GM10248 (cell line): Measurements from ENCODE around the gene PRIMPOL.
"Not testable (repeated sequence)": the region's sequence is repeated elsewhere in the genome, so short reads cannot be mapped to it uniquely, and the experiment has no call there.

Source experiments
- CTCF ChIA-PET: fragments of 300-600 bp; sonication (Branson Sonifier 250); formaldehyde crosslinking; extraction: SDS; loops from one replicate; lab custom pipeline; 2021; ENCODE audit warnings: antibody characterized with exemption; lab: Yijun Ruan, JAX
- POLR2A ChIA-PET: fragments of 350-650 bp; sonication (Branson Sonifier 250); formaldehyde crosslinking; extraction: SDS; loops from one replicate; lab custom pipeline; 2020; ENCODE audit warnings: antibody characterized with exemption; lab: Yijun Ruan, JAX
- DNase-seq: peaks from one replicate; pipeline ENCODE4 v3.0.0; 2012; ENCODE audit errors: extremely low spot score
- TF ChIP-seq, protein P1 (sequence below): IDR thresholded peaks from 2 replicates; pipeline ENCODE4 v1.5.1; 2012; ENCODE audit warnings: mild to moderate bottlenecking, low read depth; ENCODE audit errors: extremely low read depth, missing control alignments, control extremely low read depth

Gene PRIMPOL

DNA sequence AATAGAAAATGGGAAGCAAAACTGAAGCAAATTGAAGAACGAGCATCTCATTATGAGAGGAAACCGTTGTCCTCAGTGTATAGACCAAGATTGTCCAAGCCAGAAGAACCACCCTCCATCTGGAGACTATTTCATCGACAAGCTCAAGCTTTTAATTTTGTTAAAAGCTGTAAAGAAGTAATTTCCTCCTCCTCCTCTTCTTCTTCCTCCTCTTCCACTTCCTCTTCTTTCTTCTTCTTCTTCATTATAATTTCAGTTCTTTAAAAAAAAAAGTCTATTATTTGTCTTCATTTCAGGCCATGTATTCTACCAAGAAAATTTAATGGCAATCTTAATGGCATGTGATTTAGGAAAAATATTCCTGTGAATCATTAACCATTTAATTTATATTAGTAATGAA lies 7.6 kb downstream of the PRIMPOL start:
- no peak for DNase-seq
- ChIA-PET POLR2A (no interaction called here), CTCF (interaction anchor here (1.1 to 1.9 kb wide), 2 partner anchors 12 to 32 kb away, joined by 3 to 5 read pairs; no protein-coding TSS in a partner anchor)
- TF ChIP-seq, protein P1, sequence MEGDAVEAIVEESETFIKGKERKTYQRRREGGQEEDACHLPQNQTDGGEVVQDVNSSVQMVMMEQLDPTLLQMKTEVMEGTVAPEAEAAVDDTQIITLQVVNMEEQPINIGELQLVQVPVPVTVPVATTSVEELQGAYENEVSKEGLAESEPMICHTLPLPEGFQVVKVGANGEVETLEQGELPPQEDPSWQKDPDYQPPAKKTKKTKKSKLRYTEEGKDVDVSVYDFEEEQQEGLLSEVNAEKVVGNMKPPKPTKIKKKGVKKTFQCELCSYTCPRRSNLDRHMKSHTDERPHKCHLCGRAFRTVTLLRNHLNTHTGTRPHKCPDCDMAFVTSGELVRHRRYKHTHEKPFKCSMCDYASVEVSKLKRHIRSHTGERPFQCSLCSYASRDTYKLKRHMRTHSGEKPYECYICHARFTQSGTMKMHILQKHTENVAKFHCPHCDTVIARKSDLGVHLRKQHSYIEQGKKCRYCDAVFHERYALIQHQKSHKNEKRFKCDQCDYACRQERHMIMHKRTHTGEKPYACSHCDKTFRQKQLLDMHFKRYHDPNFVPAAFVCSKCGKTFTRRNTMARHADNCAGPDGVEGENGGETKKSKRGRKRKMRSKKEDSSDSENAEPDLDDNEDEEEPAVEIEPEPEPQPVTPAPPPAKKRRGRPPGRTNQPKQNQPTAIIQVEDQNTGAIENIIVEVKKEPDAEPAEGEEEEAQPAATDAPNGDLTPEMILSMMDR = no peak

DNA sequence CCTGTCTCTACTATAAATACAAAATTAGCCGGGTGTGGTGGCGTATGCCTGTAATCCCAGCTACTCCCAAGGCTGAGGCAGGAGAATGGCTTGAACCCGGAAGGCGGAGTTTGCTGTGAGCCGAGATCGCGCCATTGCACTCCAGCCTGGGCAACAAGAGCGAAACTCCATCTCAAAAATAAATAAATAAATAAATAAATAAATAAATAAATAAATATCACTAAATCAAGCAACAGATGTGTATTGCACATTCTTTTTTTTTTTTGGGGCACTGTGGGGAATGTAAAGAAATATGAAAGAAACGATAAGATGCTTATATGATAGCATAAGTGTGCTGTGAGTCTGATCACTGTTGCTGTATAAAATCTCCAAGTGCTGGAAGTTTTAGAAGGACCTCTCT lies 8.3 kb downstream of the PRIMPOL start:
- POLR2A ChIA-PET, DNase-seq: not testable (repeated sequence)
- CTCF ChIA-PET = interaction anchor here (1.9 kb wide), 1 partner anchor 11 kb away, joined by 5 read pairs; no protein-coding TSS in a partner anchor

DNA sequence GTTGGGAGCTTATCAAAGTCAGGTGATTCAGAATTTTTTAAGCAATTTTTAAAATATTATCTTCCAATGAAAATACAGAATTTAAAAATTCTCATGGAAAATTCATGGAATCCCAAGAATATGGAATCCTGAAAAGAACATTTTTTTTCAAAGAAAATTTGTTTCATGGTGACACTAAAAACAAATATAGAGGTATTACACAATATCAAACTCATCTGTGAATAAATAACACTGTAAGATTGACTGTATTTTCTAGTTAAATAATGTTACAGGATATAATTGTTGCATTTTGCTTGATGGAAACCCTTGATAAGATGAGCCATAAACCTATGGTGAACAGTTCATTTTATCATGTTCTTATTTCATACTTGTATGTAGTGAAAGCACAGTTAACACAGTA lies 11.4 kb downstream of the PRIMPOL start:
- TF ChIP-seq, protein P1 = no peak
- ChIA-PET CTCF (interaction anchor here (1.1 to 1.4 kb wide), 3 partner anchors 11 to 25 kb away, joined by 3 read pairs; no protein-coding TSS in a partner anchor), POLR2A (no interaction called here)
- DNase-seq = no peak

GRCh38 chr4:184662236-184662635 lies 12.7 kb downstream of the PRIMPOL start:
- TF ChIP-seq, protein P1 = no peak
- DNase-seq = no peak
- ChIA-PET CTCF (interaction anchor here (0.8 to 1.4 kb wide), 8 partner anchors 8 to 398 kb away, joined by 3 to 6 read pairs (median 3); no protein-coding TSS in a partner anchor), POLR2A (interaction anchor here (0.5 kb wide), 1 partner anchor 13 kb away, joined by 3 read pairs; the partner anchor contains the start of gene PRIMPOL)

DNA sequence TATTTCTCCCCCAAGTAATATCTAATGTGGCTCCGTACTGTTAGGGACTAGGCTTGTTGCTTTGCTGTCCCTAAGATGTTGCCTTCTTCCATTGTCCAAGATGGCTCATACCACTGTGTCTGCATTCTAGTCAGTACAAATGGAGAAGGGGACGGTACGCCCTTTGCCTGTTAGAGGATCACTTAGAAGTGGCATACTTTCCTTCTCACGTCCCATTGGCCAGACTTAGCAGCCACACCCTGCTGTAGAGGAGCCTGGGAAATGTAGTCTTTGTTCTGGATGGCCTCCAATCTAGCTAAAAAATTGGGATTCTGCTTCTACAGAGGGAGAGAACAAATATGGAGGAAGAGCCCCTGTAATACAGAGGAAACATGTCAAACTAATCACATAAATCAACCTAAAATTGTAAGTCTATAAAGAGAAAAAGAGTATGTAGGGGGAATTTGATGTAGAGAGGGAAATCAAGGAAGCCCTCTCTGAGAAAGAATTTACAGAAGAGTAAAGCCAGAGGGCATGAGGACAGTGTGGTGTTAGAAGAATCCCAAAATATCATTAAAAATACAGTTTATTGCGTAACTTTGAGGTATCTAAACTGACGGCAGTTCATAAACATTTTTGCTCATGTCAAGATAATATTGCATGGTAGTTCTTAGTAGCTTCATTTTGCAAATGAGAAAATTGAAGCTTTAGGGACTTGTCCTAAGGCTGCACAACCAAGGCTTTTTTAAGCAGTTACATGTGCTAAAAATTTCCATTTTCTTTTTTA lies 15.1 kb downstream of the PRIMPOL start:
- no peak for DNase-seq
- ChIA-PET CTCF (interaction anchor here (1.0 to 1.3 kb wide), 3 partner anchors 11 to 51 kb away, joined by 3 to 4 read pairs (median 3); no protein-coding TSS in a partner anchor), POLR2A (no interaction called here)
- TF ChIP-seq, protein P1 = no peak

DNA sequence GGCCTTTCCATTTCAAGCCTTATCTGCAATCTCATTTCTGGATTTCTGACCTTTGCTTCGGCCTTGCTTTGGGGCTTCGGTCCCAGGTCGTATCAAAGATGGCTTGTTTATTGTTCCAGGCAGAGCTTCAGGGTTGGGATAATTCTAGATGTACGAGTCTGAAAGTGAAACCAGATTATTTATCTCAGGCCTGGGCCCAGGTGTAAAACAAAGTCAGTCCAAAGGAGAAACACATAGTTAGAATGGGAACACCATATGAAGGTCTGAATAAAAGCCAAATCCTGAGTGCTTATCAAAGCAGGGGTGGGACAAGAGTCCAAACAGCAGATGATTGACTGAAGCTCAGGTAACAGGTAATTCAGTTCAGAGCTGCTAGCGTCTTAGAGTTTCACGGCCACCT lies 17.1 kb downstream of the PRIMPOL start:
- POLR2A ChIA-PET = no interaction called here
- CTCF ChIA-PET = interaction anchor here (1.2 kb wide), 1 partner anchor 47 kb away, joined by 3 read pairs; no protein-coding TSS in a partner anchor
- TF ChIP-seq, protein P1 = no peak
- no peak for DNase-seq

DNA sequence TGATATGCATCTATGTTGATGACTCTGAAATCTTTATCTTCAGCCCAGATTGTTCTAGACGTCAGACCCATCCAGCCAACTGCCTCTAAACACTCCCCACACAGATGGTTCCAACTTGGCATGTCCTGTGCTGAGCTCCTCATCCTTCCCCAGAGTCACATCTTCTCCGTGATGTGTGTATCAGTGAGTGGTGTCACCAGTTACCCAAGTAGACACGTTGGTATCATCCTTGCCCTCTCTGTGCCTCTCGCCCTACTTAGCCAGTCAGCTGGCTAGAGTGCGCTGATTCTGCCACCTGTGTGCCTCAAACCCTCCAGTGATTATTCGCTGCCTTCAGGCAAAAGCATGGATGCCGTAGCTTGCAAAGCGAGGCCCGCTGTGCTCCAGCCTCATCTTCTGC lies 18.6 kb downstream of the PRIMPOL start:
- ChIA-PET CTCF (interaction anchor here (2.5 kb wide), 1 partner anchor 16 kb away, joined by 12 read pairs; no protein-coding TSS in a partner anchor), POLR2A (no interaction called here)
- TF ChIP-seq, protein P1 = no peak
- no peak for DNase-seq
